ENCODE results near the gene CD37.
A peak's percentile ranks its signal among the peaks of the same experiment; 100 is the strongest.
"Not testable (repeated sequence)": the region's sequence is repeated elsewhere in the genome, so short reads cannot be mapped to it uniquely, and the experiment has no call there.

Gene CD37

GRCh38 chr19:49373174-49373573, 38.0 kb downstream of the CD37 start:
- not testable (repeated sequence) for H3K4me3 Mint-ChIP-seq; H3K9me3 Mint-ChIP-seq; H3K27ac Mint-ChIP-seq; H3K4me1 Mint-ChIP-seq (ENCODE audit: low read depth); H3K27me3 Mint-ChIP-seq; H3K36me3 Mint-ChIP-seq (ENCODE audit: low read depth)

GRCh38 chr19:49374665-49375434, 39.6 kb downstream of the CD37 start:
- peaks cover 15% of the 10 kb centered on the region for H3K27me3 Mint-ChIP-seq
- no peaks in the 10 kb centered on the region for H3K4me1 Mint-ChIP-seq (ENCODE audit: low read depth)
- no peak overlapping the region for H3K4me3 Mint-ChIP-seq
- H3K36me3 Mint-ChIP-seq (ENCODE audit: low read depth) = no peaks in the 10 kb centered on the region
- H3K9me3 Mint-ChIP-seq = no peaks in the 10 kb centered on the region
- no peak overlapping the region for H3K27ac Mint-ChIP-seq

- no peak overlapping the region for H3K4me3 Mint-ChIP-seq
- H3K9me3 Mint-ChIP-seq = peaks cover 8% of the 10 kb centered on the region
- no peaks in the 10 kb centered on the region for H3K4me1 Mint-ChIP-seq (ENCODE audit: low read depth)
- H3K27ac Mint-ChIP-seq = no peak overlapping the region
- H3K27me3 Mint-ChIP-seq = peaks cover 21% of the 10 kb centered on the region
- H3K36me3 Mint-ChIP-seq (ENCODE audit: low read depth) = peaks cover 4% of the 10 kb centered on the region
Measured at GRCh38 chr19:49378512-49378911, 43.3 kb downstream of the CD37 start.

- H3K27me3 Mint-ChIP-seq = peaks cover 25% of the 10 kb centered on the region
- H3K4me1 Mint-ChIP-seq (ENCODE audit: low read depth) = no peaks in the 10 kb centered on the region
- H3K36me3 Mint-ChIP-seq (ENCODE audit: low read depth) = peaks cover 4% of the 10 kb centered on the region
- H3K9me3 Mint-ChIP-seq = peaks cover 8% of the 10 kb centered on the region
- H3K4me3 Mint-ChIP-seq = no peak overlapping the region
- no peak overlapping the region for H3K27ac Mint-ChIP-seq
Measured at GRCh38 chr19:49380391-49380790, 45.2 kb downstream of the CD37 start.

GRCh38 chr19:49382639-49383038, 47.4 kb downstream of the CD37 start:
- Mint-ChIP-seq H3K27ac (no peak overlapping the region), H3K9me3 (peaks cover 8% of the 10 kb centered on the region)

GRCh38 chr19:49383599-49383998, 48.4 kb downstream of the CD37 start:
- Mint-ChIP-seq H3K27ac (no peak overlapping the region), H3K4me3 (no peak overlapping the region), H3K36me3 (ENCODE audit: low read depth) (peaks cover 4% of the 10 kb centered on the region), H3K4me1 (ENCODE audit: low read depth) (peaks cover 10% of the 10 kb centered on the region), H3K27me3 (peaks cover 16% of the 10 kb centered on the region), H3K9me3 (peaks cover 8% of the 10 kb centered on the region)

More at GRCh38 chr19:49382639-49383038, 47.4 kb downstream of the CD37 start:
- H3K4me1 Mint-ChIP-seq (ENCODE audit: low read depth) = peaks cover 4% of the 10 kb centered on the region
- peaks cover 4% of the 10 kb centered on the region for H3K36me3 Mint-ChIP-seq (ENCODE audit: low read depth)
- H3K4me3 Mint-ChIP-seq = no peak overlapping the region
- H3K27me3 Mint-ChIP-seq = peaks cover 19% of the 10 kb centered on the region

GRCh38 chr19:49387936-49388372, 52.7 kb downstream of the CD37 start, which contains the start of gene KASH5:
Gene KASH5, plus strand, starts transcription at chr19:49388249. Its CDS starts 2,635 bp downstream, at chr19:49390884.
- H3K27me3 Mint-ChIP-seq = peaks cover 10% of the 10 kb centered on the region
- H3K27ac Mint-ChIP-seq = peak within 1 kb of the TSS; percentile 71
- H3K4me3 Mint-ChIP-seq = peak within 1 kb of the TSS; percentile 65
- H3K9me3 Mint-ChIP-seq = no peaks in the 10 kb centered on the region
- peaks cover 18% of the 10 kb centered on the region for H3K4me1 Mint-ChIP-seq (ENCODE audit: low read depth)
- H3K36me3 Mint-ChIP-seq (ENCODE audit: low read depth) = no peaks in the 10 kb centered on the region

- Mint-ChIP-seq H3K27ac (no peak overlapping the region), H3K36me3 (ENCODE audit: low read depth) (no peaks in the 10 kb centered on the region), H3K9me3 (no peaks in the 10 kb centered on the region), H3K4me1 (ENCODE audit: low read depth) (peaks cover 18% of the 10 kb centered on the region), H3K27me3 (peaks cover 4% of the 10 kb centered on the region), H3K4me3 (no peak overlapping the region)
Measured at GRCh38 chr19:49389406-49389805, 54.2 kb downstream of the CD37 start.

All from stimulated activated naive CD8-positive, alpha-beta T cell treated with anti-CD3 and anti-CD28 coated beads, Interleukin-15, Interleukin-2, amounts not matched to agents 100 ng/mL and 50 ng/mL, for 24 hours (primary cell).